ENCODE results near the gene CBY2.
"Not testable (repeated sequence)": the region's sequence is repeated elsewhere in the genome, so short reads cannot be mapped to it uniquely, and the experiment has no call there.

The CBY2 gene, protein sequence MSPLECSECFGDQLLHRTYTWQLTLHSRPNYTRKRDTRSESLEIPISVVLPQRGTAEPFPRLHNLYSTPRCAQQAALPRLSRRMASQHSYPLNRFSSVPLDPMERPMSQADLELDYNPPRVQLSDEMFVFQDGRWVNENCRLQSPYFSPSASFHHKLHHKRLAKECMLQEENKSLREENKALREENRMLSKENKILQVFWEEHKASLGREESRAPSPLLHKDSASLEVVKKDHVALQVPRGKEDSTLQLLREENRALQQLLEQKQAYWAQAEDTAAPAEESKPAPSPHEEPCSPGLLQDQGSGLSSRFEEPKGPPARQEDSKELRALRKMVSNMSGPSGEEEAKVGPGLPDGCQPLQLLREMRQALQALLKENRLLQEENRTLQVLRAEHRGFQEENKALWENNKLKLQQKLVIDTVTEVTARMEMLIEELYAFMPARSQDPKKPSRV
- total RNA-seq: 0 to 0.06 reads per million in 2 experiments

DNA sequence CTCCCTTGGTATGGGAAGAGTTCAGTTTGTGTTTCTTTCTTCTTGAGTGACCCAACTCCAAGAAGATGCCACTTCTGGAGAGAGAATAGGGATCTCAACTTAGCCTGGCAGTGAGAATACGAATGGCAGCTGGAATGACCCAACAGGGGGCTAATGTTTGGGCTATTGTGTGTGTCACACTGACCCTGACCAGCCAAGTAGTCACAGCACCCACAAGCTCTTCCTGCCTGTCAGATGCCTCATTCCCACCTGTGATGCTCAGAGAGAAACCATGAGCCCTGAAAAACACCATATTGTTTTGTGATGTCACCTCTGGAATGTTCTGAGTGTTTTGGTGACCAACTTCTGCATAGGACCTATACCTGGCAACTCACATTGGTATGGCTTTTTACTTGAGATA lies at the start of gene CBY2:
CBY2 (plus strand) TSS at position 233 of the 400 bp plus-strand sequence; CDS start at position 304, 71 bp downstream.
- DNase-seq (ENCODE audit: low read depth): no peak

GRCh38 chr13:45654633-45655349 lies 47.3 kb upstream of the CBY2 start:
- DNase-seq (ENCODE audit: low read depth): no peak

GRCh38 chr13:45658586-45659235 lies 43.4 kb upstream of the CBY2 start:
- no peak for DNase-seq (ENCODE audit: low read depth)

GRCh38 chr13:45659536-45659935 lies 42.6 kb upstream of the CBY2 start:
- DNase-seq (ENCODE audit: low read depth): no peak

DNA sequence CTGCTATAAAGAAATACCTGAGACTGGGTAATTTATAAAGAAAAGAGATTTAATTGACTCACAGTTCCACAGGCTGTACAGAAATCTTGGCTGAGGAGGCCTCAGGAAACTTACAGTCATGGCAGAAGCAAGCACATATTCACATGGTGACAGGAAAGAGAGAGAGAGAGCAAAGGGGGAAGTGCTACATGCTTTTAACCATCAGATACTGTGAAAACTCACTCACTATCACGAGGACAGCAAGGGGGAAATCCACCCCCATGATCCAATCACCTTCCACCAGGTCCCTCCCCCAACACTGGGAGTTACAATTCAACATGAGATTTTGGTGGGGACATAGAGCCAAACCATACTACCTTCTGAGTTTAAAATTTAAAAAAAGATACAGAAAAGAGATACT lies 41.7 kb upstream of the CBY2 start:
- DNase-seq (ENCODE audit: low read depth): not testable (repeated sequence)

GRCh38 chr13:45662162-45662561 lies 40.0 kb upstream of the CBY2 start:
- no peak for DNase-seq (ENCODE audit: low read depth)

DNA sequence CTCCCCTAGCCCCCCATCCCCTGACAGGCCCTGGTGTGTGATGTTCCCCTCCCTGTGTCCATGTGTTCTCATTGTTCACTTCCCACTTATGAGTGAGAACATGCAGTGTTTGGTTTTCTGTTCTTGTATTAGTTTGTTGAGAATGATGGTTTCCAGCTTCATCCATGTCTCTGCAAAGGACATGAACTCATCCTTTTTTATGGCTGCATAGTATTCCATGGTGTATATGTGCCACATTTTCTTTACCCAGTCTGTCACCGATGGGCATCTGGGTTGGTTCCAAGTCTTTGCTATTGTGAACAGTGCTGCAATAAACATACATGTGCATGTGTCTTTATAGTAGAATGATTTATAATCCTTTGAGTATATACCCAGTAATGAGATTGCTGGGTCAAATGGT lies 39.2 kb upstream of the CBY2 start:
- DNase-seq (ENCODE audit: low read depth): not testable (repeated sequence)

DNA sequence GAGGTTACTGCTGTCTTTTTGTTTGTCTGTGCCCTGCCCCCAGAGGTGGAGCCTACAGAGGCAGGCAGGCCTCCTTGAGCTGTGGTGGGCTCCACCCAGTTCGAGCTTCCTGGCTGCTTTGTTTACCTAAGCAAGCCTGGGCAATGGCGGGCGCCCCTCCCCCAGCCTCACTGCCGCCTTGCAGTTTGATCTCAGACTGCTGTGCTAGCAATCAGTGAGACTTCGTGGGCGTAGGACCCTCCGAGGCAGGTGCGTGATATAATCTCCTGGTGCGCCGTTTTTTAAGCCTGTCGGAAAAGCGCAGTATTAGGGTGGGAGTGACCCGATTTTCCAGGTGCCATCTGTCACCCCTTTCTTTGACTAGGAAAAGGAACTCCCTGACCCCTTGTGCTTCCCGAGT lies 32.5 kb upstream of the CBY2 start:
- DNase-seq (ENCODE audit: low read depth): not testable (repeated sequence)

DNA sequence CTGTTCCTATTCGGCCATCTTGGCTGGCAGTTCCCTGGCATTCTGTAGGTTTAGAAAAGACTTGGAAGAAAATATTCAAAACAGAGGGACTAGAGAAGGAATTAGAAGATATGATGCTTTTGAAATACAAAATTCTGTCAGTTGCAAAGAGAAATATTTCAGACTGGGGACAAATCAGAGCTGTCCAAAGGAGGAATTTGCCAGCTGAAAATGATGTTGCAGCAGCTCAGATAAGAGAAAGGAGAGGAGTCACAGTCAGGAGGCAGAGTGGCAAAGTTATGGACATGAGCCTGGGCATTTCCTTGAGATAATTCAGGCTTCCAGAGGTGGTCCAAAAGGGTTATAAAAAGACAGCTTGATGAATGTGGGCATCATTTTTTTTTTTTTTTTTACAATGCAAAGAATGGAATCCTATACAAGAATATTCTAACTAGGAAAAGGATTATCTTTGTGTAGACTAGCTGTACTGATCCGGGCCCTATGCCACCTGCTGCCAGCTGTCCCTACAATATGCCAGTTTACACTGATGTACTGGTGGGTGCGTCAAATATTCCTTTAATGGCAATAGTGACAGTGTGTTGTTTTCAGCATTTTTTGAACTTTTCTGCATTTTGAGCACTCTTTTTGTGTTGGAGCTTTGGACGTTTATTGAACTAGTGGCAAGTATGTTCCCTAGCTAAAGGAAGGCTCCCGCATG lies 31.8 kb upstream of the CBY2 start:
- no peak for DNase-seq (ENCODE audit: low read depth)

DNA sequence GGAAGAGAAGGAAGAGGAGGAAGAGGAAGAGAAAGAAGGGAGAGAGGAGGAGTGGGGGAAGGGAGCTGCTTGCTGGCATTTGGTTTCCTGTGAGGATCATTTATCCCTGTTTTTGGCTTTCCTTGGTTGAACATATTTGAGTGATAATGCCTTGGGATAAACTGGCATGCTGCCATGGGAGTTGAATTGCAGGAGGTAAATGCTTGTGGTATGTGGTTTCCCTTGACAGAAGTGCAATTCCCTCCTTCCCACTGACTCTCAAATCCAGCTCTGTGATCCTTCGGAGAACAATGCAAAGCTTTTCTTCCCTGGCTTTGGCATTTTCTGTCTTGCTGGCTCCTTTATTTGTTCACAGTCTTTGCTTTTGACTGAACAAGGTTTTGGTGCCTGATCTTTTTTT lies 27.2 kb upstream of the CBY2 start:
- DNase-seq (ENCODE audit: low read depth): no peak

DNA sequence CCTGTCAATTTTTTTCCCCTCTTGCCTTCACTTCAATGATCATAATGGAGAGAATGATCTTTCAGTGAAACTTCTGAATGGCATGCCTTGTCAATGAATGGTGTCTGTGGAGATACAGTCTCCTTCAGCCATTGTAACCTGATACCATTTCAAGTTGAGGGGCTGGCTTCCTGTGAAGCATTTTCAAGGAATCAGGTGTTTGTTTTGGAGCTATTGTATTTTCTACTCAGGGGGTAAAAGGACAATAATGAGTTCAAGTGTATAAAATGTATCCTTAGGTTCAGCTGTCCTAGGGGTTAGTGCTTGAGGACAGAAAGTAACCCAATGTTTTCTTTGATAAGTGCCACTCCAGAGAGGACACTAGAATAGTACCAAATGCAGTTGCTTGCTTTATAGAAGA lies 23.8 kb upstream of the CBY2 start:
- DNase-seq (ENCODE audit: low read depth): no peak

- DNase-seq (ENCODE audit: low read depth): no peak
These were observed 21.0 kb upstream of the CBY2 start for GRCh38 chr13:45681113-45681512.

DNA sequence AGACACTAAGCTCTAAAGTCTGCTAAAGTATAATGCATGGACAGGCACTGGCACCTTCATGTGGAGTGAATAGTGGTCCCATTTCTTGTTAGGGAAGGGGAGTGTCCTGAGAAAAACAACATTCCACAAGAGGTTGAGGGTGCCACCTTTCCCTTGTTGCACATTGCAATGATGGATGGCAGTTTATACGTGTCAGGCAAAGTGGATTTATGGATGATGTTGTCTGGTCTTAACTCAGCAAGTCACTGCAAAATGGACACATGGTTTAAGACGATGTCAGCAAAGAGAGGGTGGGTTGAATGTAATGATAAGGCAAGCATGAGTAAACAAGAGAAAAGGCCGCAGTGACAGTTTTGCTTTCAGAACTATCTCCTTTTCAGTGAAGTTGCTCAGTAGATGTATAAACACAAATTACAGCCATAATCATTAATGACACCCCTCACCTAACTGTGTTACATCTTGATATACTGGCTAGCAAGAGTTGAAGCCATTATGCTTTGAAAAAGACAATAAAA lies 19.6 kb upstream of the CBY2 start:
- no peak for DNase-seq (ENCODE audit: low read depth)

- no peak for DNase-seq (ENCODE audit: low read depth)
These were observed 18.4 kb upstream of the CBY2 start for GRCh38 chr13:45683701-45684100.

DNA sequence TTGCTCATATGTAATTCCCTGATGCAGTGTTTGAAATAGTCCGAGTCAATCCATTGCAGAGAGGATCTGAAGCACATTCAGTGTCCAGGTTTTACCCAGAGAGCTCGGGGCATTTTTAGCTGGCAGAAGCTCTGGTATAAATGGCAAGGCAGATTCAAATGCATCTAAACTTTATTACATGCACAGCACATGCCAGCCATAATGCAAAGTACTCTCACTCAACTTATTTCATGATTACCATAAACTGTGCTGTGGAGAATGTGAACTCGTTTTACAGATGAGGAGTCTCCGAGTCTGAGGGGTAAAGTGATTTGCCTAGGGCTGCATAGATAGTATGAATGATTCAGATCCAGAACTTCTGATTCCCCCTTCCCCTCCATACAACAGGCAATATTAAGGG lies 13.5 kb upstream of the CBY2 start:
- DNase-seq (ENCODE audit: low read depth): no peak

GRCh38 chr13:45690636-45691035 lies 11.5 kb upstream of the CBY2 start:
- no peak for DNase-seq (ENCODE audit: low read depth)

DNA sequence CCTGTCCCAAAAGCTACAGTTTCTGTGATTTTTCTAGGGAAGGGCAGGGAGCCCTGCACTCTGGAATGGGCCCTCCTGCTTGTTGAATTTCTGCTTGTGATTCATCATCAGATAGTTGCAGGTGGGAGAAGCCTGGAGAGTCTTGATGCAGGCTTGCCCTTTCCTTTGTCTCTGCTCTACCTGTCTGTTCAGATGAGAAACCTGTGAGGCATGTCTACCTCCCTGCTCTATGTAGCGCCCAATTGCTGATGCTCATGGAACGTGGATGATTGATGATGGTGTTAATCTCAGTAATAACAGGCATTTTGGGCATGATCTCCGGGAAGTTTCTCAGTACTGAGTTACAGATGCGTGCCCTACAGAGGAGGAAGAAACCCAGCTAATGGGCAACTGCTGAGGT lies 10.9 kb upstream of the CBY2 start:
- no peak for DNase-seq (ENCODE audit: low read depth)

GRCh38 chr13:45691667-45692066 lies 10.5 kb upstream of the CBY2 start:
- DNase-seq (ENCODE audit: low read depth): no peak

DNA sequence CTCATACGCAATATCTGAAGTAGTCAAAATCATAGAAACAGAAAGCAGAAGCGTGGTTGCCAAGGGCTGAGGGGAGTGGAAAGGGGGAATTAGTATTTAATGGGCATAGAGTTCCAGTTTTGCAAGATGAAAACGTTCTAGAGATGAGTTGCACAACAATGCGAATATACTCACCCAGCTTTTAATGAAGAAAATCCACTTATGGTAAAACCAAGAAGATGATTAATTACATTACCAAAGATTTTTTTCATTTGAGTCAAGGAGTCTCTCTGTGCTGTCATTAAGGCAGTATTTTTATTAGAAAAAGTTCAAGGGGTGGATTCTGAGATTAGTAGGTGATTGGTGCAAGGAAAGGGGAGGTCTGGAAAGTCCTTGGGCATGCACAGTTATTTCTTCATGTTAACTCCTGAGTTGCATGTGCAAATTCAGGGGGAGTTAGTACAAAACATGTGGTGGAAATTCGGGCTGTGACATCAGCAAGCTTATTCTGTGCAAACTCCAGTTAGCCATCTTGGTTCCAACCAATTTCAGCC lies 6.9 kb upstream of the CBY2 start:
- no peak for DNase-seq (ENCODE audit: low read depth)

DNA sequence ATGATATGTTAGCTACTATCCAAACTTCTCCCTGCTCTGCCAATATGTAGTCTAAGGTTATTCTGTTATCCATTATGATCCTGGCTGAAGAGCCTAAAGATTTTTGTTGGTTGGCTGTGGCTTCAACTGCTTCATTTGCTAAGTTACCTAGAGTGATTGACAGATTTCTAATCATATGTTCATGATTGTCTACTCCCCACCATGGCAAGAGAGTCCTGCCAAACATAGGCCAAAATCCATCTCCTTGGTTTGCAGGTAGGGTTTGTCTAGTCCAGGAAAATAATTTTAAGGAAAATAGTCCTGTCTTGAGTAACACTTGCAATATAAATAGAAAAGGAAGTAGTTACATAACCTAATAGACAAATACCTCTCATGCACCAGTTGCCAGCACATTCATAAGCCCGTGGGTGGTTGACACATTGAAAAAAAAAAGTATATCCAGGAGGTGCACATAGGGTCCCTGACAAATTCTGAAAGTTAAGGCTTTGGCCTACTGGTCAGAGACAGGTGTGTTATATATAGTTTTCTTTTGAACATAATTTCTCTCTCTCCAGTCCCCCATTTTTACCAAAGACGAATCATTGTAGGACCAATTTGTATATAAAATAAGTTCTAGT lies 5.4 kb upstream of the CBY2 start:
- no peak for DNase-seq (ENCODE audit: low read depth)

All from T follicular helper cell (primary cell).